Ureter (tissue), 1 donor: Measurements from ENCODE around the gene AKR7A3. TPM values are rescaled to one million over a fixed set of nuclear protein-coding genes. Genes with fewer than 3 reads are reported as not detected.

Source experiments
- DNase-seq: peaks from one replicate; pipeline ENCODE4 v3.0.0-alpha.2; 2020; ENCODE audit warnings: low spot score
- total RNA-seq: library from RNA; stranded (reverse); gene quantifications from one replicate; pipeline ENCODE4 v1.2.4, GENCODE V29; 2023
- donor health status: DM: yes; HTN: yes; CAD: no.

Gene AKR7A3
- total RNA-seq, 1 donor from 2014 or later: 1.8 TPM

- DNase-seq: peak; percentile 82
Observed at GRCh38 chr1:19251305-19252196, 37.0 kb downstream of the AKR7A3 start, which contains the start of the genes EMC1 and MRTO4. TSS of gene EMC1 (minus strand) at chr1:19251524. CDS start at chr1:19251509, 15 bp downstream. TSS of gene MRTO4 (plus strand) at chr1:19251805. CDS start at chr1:19251836, 31 bp downstream.

GRCh38 chr1:19250629-19251304 lies 37.8 kb downstream of the AKR7A3 start:
- DNase-seq: no peak

GRCh38 chr1:19240673-19241538 lies 47.7 kb downstream of the AKR7A3 start:
- DNase-seq: peak; percentile 74

- DNase-seq: no peak
Observed at GRCh38 chr1:19239876-19240275, 48.7 kb downstream of the AKR7A3 start.

- no peak for DNase-seq
Observed at GRCh38 chr1:19234224-19234623, 54.3 kb downstream of the AKR7A3 start.

Other genes starting within 250 kb of the AKR7A3 start
- 174 TPM for gene UBR4, start 78.5 kb downstream of the AKR7A3 start, total RNA-seq
- gene EMC1, start 37.2 kb downstream of the AKR7A3 start, total RNA-seq: 54.6 TPM
- gene MRTO4, start 37.0 kb downstream of the AKR7A3 start, total RNA-seq: 43.0 TPM
- 40.8 TPM for gene AKR7A2, start 23.4 kb upstream of the AKR7A3 start, total RNA-seq
- gene SLC66A1, start 23.6 kb upstream of the AKR7A3 start, total RNA-seq: 11.3 TPM
- gene CAPZB, start 196.8 kb upstream of the AKR7A3 start, total RNA-seq: 284 TPM